HepG2 (cell line): ENCODE data around the gene PPP3R1. TPM values are rescaled to one million over a fixed set of nuclear protein-coding genes. Genes with fewer than 3 reads are reported as not detected.

Experiments
- ASH2L ChIP-seq: fragments of 300-600, 200-600 bp; sonication (generic); IDR thresholded peaks from 2 replicates; pipeline ENCODE4 v1.7.0; 2017; ENCODE audit warnings: low read depth, mild to moderate bottlenecking, moderate library complexity, mixed read lengths, low read length; ENCODE audit not compliant: insufficient read length
- BRD4 ChIP-seq: sonication (generic); formaldehyde crosslinking; IDR thresholded peaks from 2 replicates; pipeline ENCODE4 v1.4.0; 2020; ENCODE audit warnings: missing genetic modification reagents
- KLF9 ChIP-seq: IDR thresholded peaks from 2 replicates; pipeline ENCODE4 v1.6.1; 2016; ENCODE audit warnings: low read depth
- KMT2A ChIP-seq: sonication (generic); formaldehyde crosslinking; IDR thresholded peaks from 2 replicates; pipeline ENCODE4 v1.4.0; 2020; ENCODE audit warnings: missing genetic modification reagents
- MEIS1 ChIP-seq: sonication (generic); formaldehyde crosslinking; IDR thresholded peaks from 2 replicates; pipeline ENCODE4 v1.9.0; 2021; ENCODE audit warnings: mild to moderate bottlenecking, missing genetic modification reagents, moderate library complexity, borderline replicate concordance
- NFYC ChIP-seq: IDR thresholded peaks from 2 replicates; pipeline ENCODE4 v1.6.1; 2016; ENCODE audit warnings: missing genetic modification reagents, missing compliant biosample characterization
- RELA ChIP-seq: sonication (generic); formaldehyde crosslinking; IDR thresholded peaks from 2 replicates; pipeline ENCODE4 v1.4.0; 2020; ENCODE audit warnings: missing genetic modification reagents
- SIX4 ChIP-seq: sonication (generic); formaldehyde crosslinking; IDR thresholded peaks from 2 replicates; pipeline ENCODE4 v1.4.0; 2020; ENCODE audit warnings: missing genetic modification reagents
- SNAI1 ChIP-seq: sonication (generic); formaldehyde crosslinking; IDR thresholded peaks from 2 replicates; pipeline ENCODE4 v1.5.0; 2020; ENCODE audit warnings: mild to moderate bottlenecking, missing genetic modification reagents, borderline replicate concordance
- ZBTB3 ChIP-seq: sonication (generic); formaldehyde crosslinking; IDR thresholded peaks from 2 replicates; pipeline ENCODE4 v1.4.0; 2020; ENCODE audit warnings: low read depth, mild to moderate bottlenecking, moderate library complexity, missing genetic modification reagents, borderline replicate concordance
- ZBTB38 ChIP-seq: sonication (generic); formaldehyde crosslinking; IDR thresholded peaks from 2 replicates; pipeline ENCODE4 v1.5.1; 2020; ENCODE audit warnings: mild to moderate bottlenecking, missing genetic modification reagents
- ZFP36L2 ChIP-seq: sonication (generic); formaldehyde crosslinking; IDR thresholded peaks from 2 replicates; pipeline ENCODE4 v1.4.0; 2020; ENCODE audit warnings: missing genetic modification reagents
- ZNF331 ChIP-seq: sonication (generic); formaldehyde crosslinking; IDR thresholded peaks from 2 replicates; pipeline ENCODE4 v1.4.0; 2020; ENCODE audit warnings: missing genetic modification reagents
- polyA plus RNA-seq, 8 experiments: library from polyadenylated mRNA; depleted of rRNA in 3 of 8; stranded (reverse) in 7 of 8; unstranded in 1 of 8; fragments of >200 nt; fragmentation: Illumina TruSeq in 4 of 8; extraction: Trizol in 4 of 8; gene quantifications; 2 replicates each; pipeline versions ENCODE4 v1.2.1 to v1.2.3, GENCODE V29; 2011 to 2016; ENCODE audit warnings: low read depth in 4 of 8, missing spikeins in 1 of 8, mixed read lengths in 1 of 8; ENCODE audit not compliant: insufficient read depth in 1 of 8
- total RNA-seq, 5 experiments: library from RNA; depleted of rRNA; stranded (reverse); fragments of >200 nt; fragmentation: Illumina TruSeq; extraction: Trizol; gene quantifications; 2 replicates each; pipeline ENCODE4 v1.2.3, GENCODE V29; 2016; ENCODE audit warnings: low read depth in 1 of 5
- TF ChIP-seq, protein P1 (sequence below): sonication (generic); formaldehyde crosslinking; IDR thresholded peaks from 2 replicates; pipeline ENCODE4 v1.4.0; 2020; ENCODE audit warnings: mild to moderate bottlenecking, missing genetic modification reagents
- TF ChIP-seq, protein P2 (sequence below): sonication (generic); formaldehyde crosslinking; IDR thresholded peaks from 2 replicates; pipeline ENCODE4 v1.4.0; 2020; ENCODE audit warnings: mild to moderate bottlenecking, missing genetic modification reagents
- TF ChIP-seq, protein P3 (sequence below): sonication (generic); formaldehyde crosslinking; IDR thresholded peaks from 2 replicates; pipeline ENCODE4 v1.5.0; 2020; ENCODE audit warnings: mild to moderate bottlenecking, missing genetic modification reagents, borderline replicate concordance

The PPP3R1 gene
- total and polyA plus RNA-seq, 2 of the 13 experiments (the other 11 are each of a cell fraction or from before 2014, with no cell fraction given) = 11.6 to 25.7 TPM

DNA sequence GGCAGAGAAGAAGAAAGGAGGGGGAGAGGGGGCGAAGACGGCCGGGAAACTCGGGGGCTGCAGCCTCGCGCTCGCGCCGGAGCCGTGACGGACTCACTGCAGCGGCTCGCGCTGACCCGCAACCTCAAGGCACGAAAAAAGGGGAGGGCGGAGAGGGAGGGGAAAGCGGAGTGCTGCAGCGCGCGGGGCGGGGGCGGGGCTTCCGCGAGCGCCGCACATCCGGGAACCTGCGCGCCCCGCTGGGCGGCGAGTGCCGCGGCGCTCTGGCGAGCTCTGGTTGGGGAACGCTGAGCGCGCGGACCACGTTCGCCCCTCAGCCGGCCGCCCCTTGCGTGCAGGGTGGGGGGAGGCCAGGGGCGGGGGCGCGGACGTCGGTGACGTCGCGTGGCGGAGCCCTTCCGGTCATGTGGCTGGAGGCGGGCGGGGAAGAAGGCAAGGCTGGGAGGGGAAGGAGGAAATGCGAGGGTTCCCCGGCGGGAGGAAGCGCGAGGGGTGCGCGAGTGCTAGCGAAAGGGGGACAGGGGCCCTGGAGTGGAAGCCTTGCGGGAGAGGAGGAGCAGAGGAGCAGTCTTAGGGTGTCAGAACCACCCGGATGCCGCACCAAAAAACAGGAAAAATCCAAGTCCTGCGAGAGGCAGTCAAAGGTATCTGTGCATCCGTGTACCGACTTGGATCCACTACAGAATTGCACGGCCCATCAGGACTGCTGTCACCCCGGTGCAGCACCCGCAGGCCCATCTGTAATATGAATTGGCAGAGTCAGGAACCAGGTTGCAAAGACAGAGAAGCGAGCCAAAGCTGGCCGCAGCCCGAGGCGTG lies at the start of gene PPP3R1 (continued):
- TF ChIP-seq, protein P1, sequence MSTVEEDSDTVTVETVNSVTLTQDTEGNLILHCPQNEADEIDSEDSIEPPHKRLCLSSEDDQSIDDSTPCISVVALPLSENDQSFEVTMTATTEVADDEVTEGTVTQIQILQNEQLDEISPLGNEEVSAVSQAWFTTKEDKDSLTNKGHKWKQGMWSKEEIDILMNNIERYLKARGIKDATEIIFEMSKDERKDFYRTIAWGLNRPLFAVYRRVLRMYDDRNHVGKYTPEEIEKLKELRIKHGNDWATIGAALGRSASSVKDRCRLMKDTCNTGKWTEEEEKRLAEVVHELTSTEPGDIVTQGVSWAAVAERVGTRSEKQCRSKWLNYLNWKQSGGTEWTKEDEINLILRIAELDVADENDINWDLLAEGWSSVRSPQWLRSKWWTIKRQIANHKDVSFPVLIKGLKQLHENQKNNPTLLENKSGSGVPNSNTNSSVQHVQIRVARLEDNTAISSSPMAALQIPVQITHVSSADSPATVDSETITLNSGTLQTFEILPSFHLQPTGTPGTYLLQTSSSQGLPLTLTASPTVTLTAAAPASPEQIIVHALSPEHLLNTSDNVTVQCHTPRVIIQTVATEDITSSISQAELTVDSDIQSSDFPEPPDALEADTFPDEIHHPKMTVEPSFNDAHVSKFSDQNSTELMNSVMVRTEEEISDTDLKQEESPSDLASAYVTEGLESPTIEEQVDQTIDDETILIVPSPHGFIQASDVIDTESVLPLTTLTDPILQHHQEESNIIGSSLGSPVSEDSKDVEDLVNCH (CRISPR knock-in tag) = peak; percentile 96; the same call in 1 of the 2 replicates
- TF ChIP-seq, protein P2, sequence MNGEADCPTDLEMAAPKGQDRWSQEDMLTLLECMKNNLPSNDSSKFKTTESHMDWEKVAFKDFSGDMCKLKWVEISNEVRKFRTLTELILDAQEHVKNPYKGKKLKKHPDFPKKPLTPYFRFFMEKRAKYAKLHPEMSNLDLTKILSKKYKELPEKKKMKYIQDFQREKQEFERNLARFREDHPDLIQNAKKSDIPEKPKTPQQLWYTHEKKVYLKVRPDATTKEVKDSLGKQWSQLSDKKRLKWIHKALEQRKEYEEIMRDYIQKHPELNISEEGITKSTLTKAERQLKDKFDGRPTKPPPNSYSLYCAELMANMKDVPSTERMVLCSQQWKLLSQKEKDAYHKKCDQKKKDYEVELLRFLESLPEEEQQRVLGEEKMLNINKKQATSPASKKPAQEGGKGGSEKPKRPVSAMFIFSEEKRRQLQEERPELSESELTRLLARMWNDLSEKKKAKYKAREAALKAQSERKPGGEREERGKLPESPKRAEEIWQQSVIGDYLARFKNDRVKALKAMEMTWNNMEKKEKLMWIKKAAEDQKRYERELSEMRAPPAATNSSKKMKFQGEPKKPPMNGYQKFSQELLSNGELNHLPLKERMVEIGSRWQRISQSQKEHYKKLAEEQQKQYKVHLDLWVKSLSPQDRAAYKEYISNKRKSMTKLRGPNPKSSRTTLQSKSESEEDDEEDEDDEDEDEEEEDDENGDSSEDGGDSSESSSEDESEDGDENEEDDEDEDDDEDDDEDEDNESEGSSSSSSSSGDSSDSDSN (CRISPR knock-in tag) = peak; percentile 80; the same call in 1 of the 2 replicates
- TF ChIP-seq KLF9 (CRISPR knock-in tag) (peak; percentile 56; the same call in 1 of the 2 replicates), SIX4 (CRISPR knock-in tag) (no peak), NFYC (peak; percentile 71), RELA (CRISPR knock-in tag) (0 out of 2 replicates have a peak, but pooled peaks have one; percentile 48), ZBTB3 (CRISPR knock-in tag) (no peak; the same call in 1 of the 2 replicates), ZFP36L2 (CRISPR knock-in tag) (no peak), BRD4 (CRISPR knock-in tag) (peak; percentile 84), MEIS1 (CRISPR knock-in tag) (peak; percentile 47; the same call in 1 of the 2 replicates), ZBTB38 (CRISPR knock-in tag) (peak; percentile 68; the same call in 1 of the 2 replicates), SNAI1 (CRISPR knock-in tag) (peak; percentile 45; the same call in 1 of the 2 replicates), ZNF331 (CRISPR knock-in tag) (peak; percentile 28; the same call in 1 of the 2 replicates), KMT2A (CRISPR knock-in tag) (peak; percentile 97), ASH2L (peak; percentile 67)
- TF ChIP-seq, protein P3, sequence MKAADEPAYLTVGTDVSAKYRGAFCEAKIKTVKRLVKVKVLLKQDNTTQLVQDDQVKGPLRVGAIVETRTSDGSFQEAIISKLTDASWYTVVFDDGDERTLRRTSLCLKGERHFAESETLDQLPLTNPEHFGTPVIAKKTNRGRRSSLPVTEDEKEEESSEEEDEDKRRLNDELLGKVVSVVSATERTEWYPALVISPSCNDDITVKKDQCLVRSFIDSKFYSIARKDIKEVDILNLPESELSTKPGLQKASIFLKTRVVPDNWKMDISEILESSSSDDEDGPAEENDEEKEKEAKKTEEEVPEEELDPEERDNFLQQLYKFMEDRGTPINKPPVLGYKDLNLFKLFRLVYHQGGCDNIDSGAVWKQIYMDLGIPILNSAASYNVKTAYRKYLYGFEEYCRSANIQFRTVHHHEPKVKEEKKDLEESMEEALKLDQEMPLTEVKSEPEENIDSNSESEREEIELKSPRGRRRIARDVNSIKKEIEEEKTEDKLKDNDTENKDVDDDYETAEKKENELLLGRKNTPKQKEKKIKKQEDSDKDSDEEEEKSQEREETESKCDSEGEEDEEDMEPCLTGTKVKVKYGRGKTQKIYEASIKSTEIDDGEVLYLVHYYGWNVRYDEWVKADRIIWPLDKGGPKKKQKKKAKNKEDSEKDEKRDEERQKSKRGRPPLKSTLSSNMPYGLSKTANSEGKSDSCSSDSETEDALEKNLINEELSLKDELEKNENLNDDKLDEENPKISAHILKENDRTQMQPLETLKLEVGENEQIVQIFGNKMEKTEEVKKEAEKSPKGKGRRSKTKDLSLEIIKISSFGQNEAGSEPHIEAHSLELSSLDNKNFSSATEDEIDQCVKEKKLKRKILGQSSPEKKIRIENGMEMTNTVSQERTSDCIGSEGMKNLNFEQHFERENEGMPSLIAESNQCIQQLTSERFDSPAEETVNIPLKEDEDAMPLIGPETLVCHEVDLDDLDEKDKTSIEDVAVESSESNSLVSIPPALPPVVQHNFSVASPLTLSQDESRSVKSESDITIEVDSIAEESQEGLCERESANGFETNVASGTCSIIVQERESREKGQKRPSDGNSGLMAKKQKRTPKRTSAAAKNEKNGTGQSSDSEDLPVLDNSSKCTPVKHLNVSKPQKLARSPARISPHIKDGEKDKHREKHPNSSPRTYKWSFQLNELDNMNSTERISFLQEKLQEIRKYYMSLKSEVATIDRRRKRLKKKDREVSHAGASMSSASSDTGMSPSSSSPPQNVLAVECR (CRISPR knock-in tag) = peak; percentile 89; the same call in 1 of the 2 replicates
